Measurements from ENCODE around the gene CNOT6L. TPM values are rescaled to one million over a fixed set of nuclear protein-coding genes. Genes with fewer than 3 reads are reported as not detected.

The CNOT6L gene
- total and polyA plus RNA-seq, 2 donors (not counting 1 experiment from before 2014, with no cell fraction given), result 11.4 to 12.7 TPM

DNA sequence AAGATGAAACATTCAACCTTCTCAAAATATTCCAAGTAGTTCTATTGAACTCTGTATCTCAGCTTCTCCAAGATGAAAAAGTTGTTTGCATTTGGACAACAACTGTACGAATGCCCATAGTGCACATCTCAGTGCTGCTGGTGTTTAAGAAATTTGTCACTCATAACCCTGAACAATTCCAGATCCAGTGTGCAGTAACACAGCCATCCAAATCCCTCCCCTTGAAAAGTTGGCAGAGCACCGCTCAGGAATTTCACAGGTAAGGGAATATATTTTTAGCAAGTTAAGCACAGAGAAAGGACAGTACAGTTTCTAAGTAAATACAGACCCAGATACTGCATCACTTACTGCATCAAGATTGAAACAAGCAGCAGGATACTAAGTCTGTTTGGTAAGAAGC lies 104.7 kb downstream of the CNOT6L start:
- H3K4me2 ChIP-seq (ENCODE audit: extremely low read depth, insufficient read depth, low read length), result no peak overlapping the region
- H2AFZ ChIP-seq (ENCODE audit: low read length), result no peak overlapping the region
- no peaks in the 10 kb centered on the region for H4K20me1 ChIP-seq (ENCODE audit: control insufficient read depth, extremely low read depth, insufficient read depth, low read length)
- no peak overlapping the region for H3K27ac ChIP-seq (ENCODE audit: insufficient read depth, low read length)
- H3K27me3 ChIP-seq (ENCODE audit: control insufficient read depth, insufficient read depth, low read length), result no peaks in the 10 kb centered on the region
- H3K4me1 ChIP-seq (ENCODE audit: control insufficient read depth, extremely low read depth, insufficient read depth, low read length), result no peaks in the 10 kb centered on the region
- H3K4me3 ChIP-seq (replicated peaks in 1 of 4; ENCODE audit: control extremely low read depth in 1 of 4, insufficient read depth in 1 of 4, low read depth in 3 of 4, low read length in 4 of 4), result no peak overlapping the region
- TF ChIP-seq, protein P1, sequence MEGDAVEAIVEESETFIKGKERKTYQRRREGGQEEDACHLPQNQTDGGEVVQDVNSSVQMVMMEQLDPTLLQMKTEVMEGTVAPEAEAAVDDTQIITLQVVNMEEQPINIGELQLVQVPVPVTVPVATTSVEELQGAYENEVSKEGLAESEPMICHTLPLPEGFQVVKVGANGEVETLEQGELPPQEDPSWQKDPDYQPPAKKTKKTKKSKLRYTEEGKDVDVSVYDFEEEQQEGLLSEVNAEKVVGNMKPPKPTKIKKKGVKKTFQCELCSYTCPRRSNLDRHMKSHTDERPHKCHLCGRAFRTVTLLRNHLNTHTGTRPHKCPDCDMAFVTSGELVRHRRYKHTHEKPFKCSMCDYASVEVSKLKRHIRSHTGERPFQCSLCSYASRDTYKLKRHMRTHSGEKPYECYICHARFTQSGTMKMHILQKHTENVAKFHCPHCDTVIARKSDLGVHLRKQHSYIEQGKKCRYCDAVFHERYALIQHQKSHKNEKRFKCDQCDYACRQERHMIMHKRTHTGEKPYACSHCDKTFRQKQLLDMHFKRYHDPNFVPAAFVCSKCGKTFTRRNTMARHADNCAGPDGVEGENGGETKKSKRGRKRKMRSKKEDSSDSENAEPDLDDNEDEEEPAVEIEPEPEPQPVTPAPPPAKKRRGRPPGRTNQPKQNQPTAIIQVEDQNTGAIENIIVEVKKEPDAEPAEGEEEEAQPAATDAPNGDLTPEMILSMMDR (conservative IDR thresholded peaks at IDR 0.05 in 1 of 2, IDR thresholded peaks at IDR 0.05 in 1 of 2; ENCODE audit: low read depth in 1 of 2, low read length in 2 of 2), result no peak
- H3K9me3 ChIP-seq (ENCODE audit: control insufficient read depth, insufficient read depth, low read depth, low read length), result no peaks in the 10 kb centered on the region
- H3K36me3 ChIP-seq (ENCODE audit: control insufficient read depth, insufficient read depth, low read length), result no peaks in the 10 kb centered on the region
- H3K9ac ChIP-seq (ENCODE audit: insufficient read depth, low read length), result no peak overlapping the region
- no peaks in the 10 kb centered on the region for H3K79me2 ChIP-seq (ENCODE audit: control insufficient read depth, insufficient read depth, low read length)
- no peak for DNase-seq (ENCODE audit: low read depth in 2 of 2)

DNA sequence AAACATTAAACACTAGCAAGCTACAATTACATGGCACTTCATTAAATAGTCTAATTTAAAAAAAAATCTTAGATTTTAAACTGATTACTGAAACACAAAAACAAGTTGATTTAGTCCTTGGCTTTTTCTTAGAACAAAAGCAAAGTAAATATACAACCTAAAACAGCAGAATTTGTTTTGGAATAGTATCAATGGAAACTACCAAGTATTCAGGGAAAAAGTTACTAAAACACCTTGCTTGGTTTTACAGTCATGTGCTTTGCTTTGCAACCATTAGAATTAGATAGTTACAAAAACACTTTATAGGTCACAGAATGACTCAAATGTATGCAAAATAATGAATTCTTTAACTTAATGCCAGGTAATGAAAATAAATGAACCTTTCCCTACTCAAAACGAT lies 105.3 kb downstream of the CNOT6L start:
- Histone ChIP-seq H3K4me1 (ENCODE audit: control insufficient read depth, extremely low read depth, insufficient read depth, low read length) (no peaks in the 10 kb centered on the region), H3K4me2 (ENCODE audit: extremely low read depth, insufficient read depth, low read length) (no peak overlapping the region), H3K27me3 (ENCODE audit: control insufficient read depth, insufficient read depth, low read length) (no peaks in the 10 kb centered on the region), H3K9me3 (ENCODE audit: control insufficient read depth, insufficient read depth, low read depth, low read length) (no peaks in the 10 kb centered on the region), H3K36me3 (ENCODE audit: control insufficient read depth, insufficient read depth, low read length) (no peaks in the 10 kb centered on the region), H4K20me1 (ENCODE audit: control insufficient read depth, extremely low read depth, insufficient read depth, low read length) (no peaks in the 10 kb centered on the region), H3K27ac (ENCODE audit: insufficient read depth, low read length) (no peak overlapping the region), H3K9ac (ENCODE audit: insufficient read depth, low read length) (no peak overlapping the region), H2AFZ (ENCODE audit: low read length) (no peak overlapping the region), H3K4me3 (replicated peaks in 1 of 4; ENCODE audit: control extremely low read depth in 1 of 4, insufficient read depth in 1 of 4, low read depth in 3 of 4, low read length in 4 of 4) (no peak overlapping the region), H3K79me2 (ENCODE audit: control insufficient read depth, insufficient read depth, low read length) (no peaks in the 10 kb centered on the region)
- DNase-seq (ENCODE audit: low read depth in 2 of 2), result no peak
- TF ChIP-seq, protein P1 (conservative IDR thresholded peaks at IDR 0.05 in 1 of 2, IDR thresholded peaks at IDR 0.05 in 1 of 2; ENCODE audit: low read depth in 1 of 2, low read length in 2 of 2), result no peak
- no peak for TF ChIP-seq EZH2 (IDR thresholded peaks at IDR 0.05; ENCODE audit: low read length, missing control alignments)

DNA sequence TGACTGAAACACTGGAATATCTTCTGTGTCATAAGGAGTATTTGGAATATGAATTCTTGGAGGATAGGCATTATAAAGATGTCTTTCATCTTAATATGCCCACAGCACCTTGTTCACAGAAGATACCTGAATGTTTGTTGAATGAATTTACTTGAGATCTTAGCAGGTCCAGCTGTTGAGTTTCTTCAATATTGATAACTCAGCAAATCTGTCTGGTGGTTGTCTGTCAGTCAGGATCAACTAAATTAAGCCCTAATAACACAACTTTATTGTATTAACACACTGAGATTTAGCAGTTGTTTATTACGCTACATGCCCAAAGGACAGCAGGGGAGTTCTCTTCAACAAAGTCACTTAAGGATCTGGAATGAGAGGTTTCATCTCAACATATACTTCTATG lies 106.5 kb downstream of the CNOT6L start:
- no peaks in the 10 kb centered on the region for H4K20me1 ChIP-seq (ENCODE audit: control insufficient read depth, extremely low read depth, insufficient read depth, low read length)
- no peak for DNase-seq (ENCODE audit: low read depth in 2 of 2)
- no peaks in the 10 kb centered on the region for H3K79me2 ChIP-seq (ENCODE audit: control insufficient read depth, insufficient read depth, low read length)
- no peaks in the 10 kb centered on the region for H3K9me3 ChIP-seq (ENCODE audit: control insufficient read depth, insufficient read depth, low read depth, low read length)
- H3K27ac ChIP-seq (ENCODE audit: insufficient read depth, low read length), result no peak overlapping the region
- H3K4me3 ChIP-seq (replicated peaks in 1 of 4; ENCODE audit: control extremely low read depth in 1 of 4, insufficient read depth in 1 of 4, low read depth in 3 of 4, low read length in 4 of 4), result no peak overlapping the region
- no peaks in the 10 kb centered on the region for H3K4me1 ChIP-seq (ENCODE audit: control insufficient read depth, extremely low read depth, insufficient read depth, low read length)
- no peak overlapping the region for H2AFZ ChIP-seq (ENCODE audit: low read length)
- no peak overlapping the region for H3K4me2 ChIP-seq (ENCODE audit: extremely low read depth, insufficient read depth, low read length)
- TF ChIP-seq, protein P1 (conservative IDR thresholded peaks at IDR 0.05 in 1 of 2, IDR thresholded peaks at IDR 0.05 in 1 of 2; ENCODE audit: low read depth in 1 of 2, low read length in 2 of 2), result no peak
- H3K27me3 ChIP-seq (ENCODE audit: control insufficient read depth, insufficient read depth, low read length), result no peaks in the 10 kb centered on the region
- no peaks in the 10 kb centered on the region for H3K36me3 ChIP-seq (ENCODE audit: control insufficient read depth, insufficient read depth, low read length)
- H3K9ac ChIP-seq (ENCODE audit: insufficient read depth, low read length), result no peak overlapping the region
